Measurements from ENCODE around the gene BCAS3.
"Not testable (repeated sequence)": the region's sequence is repeated elsewhere in the genome, so short reads cannot be mapped to it uniquely, and the experiment has no call there.

The BCAS3 gene

GRCh38 chr17:60798576-60798975 lies 120.9 kb downstream of the BCAS3 start:
- no peak for DNase-seq (ENCODE audit: low spot score)

GRCh38 chr17:60802377-60802776 lies 124.7 kb downstream of the BCAS3 start:
- no peak for DNase-seq (ENCODE audit: low spot score)

GRCh38 chr17:60803059-60803458 lies 125.4 kb downstream of the BCAS3 start:
- DNase-seq (ENCODE audit: low spot score) = no peak

- DNase-seq (ENCODE audit: low spot score) = no peak
These were observed 127.2 kb downstream of the BCAS3 start for GRCh38 chr17:60804831-60805230.

- no peak for DNase-seq (ENCODE audit: low spot score)
These were observed 131.8 kb downstream of the BCAS3 start for GRCh38 chr17:60809421-60809820.

- DNase-seq (ENCODE audit: low spot score) = not testable (repeated sequence)
These were observed 137.3 kb downstream of the BCAS3 start for GRCh38 chr17:60814941-60815340.

- DNase-seq (ENCODE audit: low spot score) = peak; percentile 13
These were observed 139.5 kb downstream of the BCAS3 start for GRCh38 chr17:60817192-60817591.

- DNase-seq (ENCODE audit: low spot score) = no peak
These were observed 141.9 kb downstream of the BCAS3 start for GRCh38 chr17:60819447-60820130.

GRCh38 chr17:60823515-60823914 lies 145.9 kb downstream of the BCAS3 start:
- no peak for DNase-seq (ENCODE audit: low spot score)

- no peak for DNase-seq (ENCODE audit: low spot score)
These were observed 147.7 kb downstream of the BCAS3 start for GRCh38 chr17:60825351-60825750.

GRCh38 chr17:60827943-60828342 lies 150.3 kb downstream of the BCAS3 start:
- no peak for DNase-seq (ENCODE audit: low spot score)

GRCh38 chr17:60832151-60832585 lies 154.5 kb downstream of the BCAS3 start:
- peak; percentile 68 for DNase-seq (ENCODE audit: low spot score)

- no peak for DNase-seq (ENCODE audit: low spot score)
These were observed 155.0 kb downstream of the BCAS3 start for GRCh38 chr17:60832631-60833030.

GRCh38 chr17:60840456-60840855 lies 162.8 kb downstream of the BCAS3 start:
- DNase-seq (ENCODE audit: low spot score) = no peak

- DNase-seq (ENCODE audit: low spot score) = no peak
These were observed 167.4 kb downstream of the BCAS3 start for GRCh38 chr17:60845012-60845411.

GRCh38 chr17:60846175-60846574 lies 168.5 kb downstream of the BCAS3 start:
- no peak for DNase-seq (ENCODE audit: low spot score)

- no peak for DNase-seq (ENCODE audit: low spot score)
These were observed 173.5 kb downstream of the BCAS3 start for GRCh38 chr17:60851181-60851580.

GRCh38 chr17:60857556-60858080 lies 180.0 kb downstream of the BCAS3 start:
- no peak for DNase-seq (ENCODE audit: low spot score)

- DNase-seq (ENCODE audit: low spot score) = no peak
These were observed 184.8 kb downstream of the BCAS3 start for GRCh38 chr17:60862482-60862881.

- DNase-seq (ENCODE audit: low spot score) = no peak
These were observed 186.4 kb downstream of the BCAS3 start for GRCh38 chr17:60863892-60864707.

- no peak for DNase-seq (ENCODE audit: low spot score)
These were observed 187.0 kb downstream of the BCAS3 start for GRCh38 chr17:60864708-60865005.

GRCh38 chr17:60874772-60875171 lies 197.1 kb downstream of the BCAS3 start:
- DNase-seq (ENCODE audit: low spot score) = no peak

Data from COLO829 (cell line).